Vagina (tissue), 2 donors: ENCODE data around the gene MTHFSD. TPM values are rescaled to one million over a fixed set of nuclear protein-coding genes. Genes with fewer than 3 reads are reported as not detected.
A peak's percentile ranks its signal among the peaks of the same experiment; 100 is the strongest.

Source experiments
- DNase-seq, 2 donors: peaks; one replicate each; pipeline ENCODE4 v3.0.0-alpha.2; 2017; ENCODE audit errors: extremely low spot score in 2 of 2
- H3K27ac ChIP-seq: fragments of 200-600 bp; sonication (generic); one replicate; pipeline ENCODE4 v1.5.1; 2019
- H3K27me3 ChIP-seq: fragments of 200-600 bp; sonication (generic); one replicate; pipeline ENCODE4 v1.5.1; 2019
- H3K36me3 ChIP-seq, 2 donors: fragments of 200-600 bp; sonication (generic); one replicate each; pipeline ENCODE4 v1.5.1; 2017 to 2019
- H3K4me1 ChIP-seq: fragments of 200-600 bp; sonication (generic); one replicate; pipeline ENCODE4 v1.5.1; 2019
- H3K4me3 ChIP-seq, 2 donors: fragments of 200-600 bp; sonication (generic); 1 replicate in 1 of 2; 2 replicates in 1 of 2; pipeline ENCODE4 v1.5.1; 2016 to 2019
- H3K9me3 ChIP-seq: fragments of 200-600 bp; sonication (generic); one replicate; pipeline ENCODE4 v1.5.1; 2019
- POLR2A ChIP-seq, 2 donors: fragments of 450-650 bp; IDR thresholded peaks; one replicate each; pipeline ENCODE4 v1.6.1; 2017; ENCODE audit warnings: antibody characterized with exemption in 2 of 2, mild to moderate bottlenecking in 2 of 2, moderate library complexity in 2 of 2
- POLR2AphosphoS5 ChIP-seq, 2 donors: sonication (generic); formaldehyde crosslinking; IDR thresholded peaks; one replicate each; pipeline ENCODE4 v1.9.0; 2017; ENCODE audit warnings: antibody characterized with exemption in 2 of 2, mild to moderate bottlenecking in 2 of 2, low read depth in 1 of 2; ENCODE audit not compliant: insufficient read depth in 1 of 2
- intact Hi-C: fragments of 100-400 bp; cut with DNase I; formaldehyde crosslinking; loops from one replicate; pipeline ENCODE4 v1.15.1; 2023
- total RNA-seq: library from RNA; depleted of rRNA; stranded (reverse); fragments of >200 nt; gene quantifications from one replicate; pipeline ENCODE4 v1.2.3, GENCODE V29; 2016
- TF ChIP-seq, protein P1 (sequence below), 3 experiments: fragments of 450-650 bp in 2 of 3; fragments of 200-600 bp in 1 of 3; sonication (generic) in 1 of 3; IDR thresholded peaks; one replicate each; pipeline ENCODE4 v1.5.1; 2017 to 2019; ENCODE audit warnings: antibody characterized with exemption in 3 of 3, mild to moderate bottlenecking in 2 of 3, moderate library complexity in 2 of 3

MTHFSD gene
- total RNA-seq, 1 donor from 2014 or later = 20.4 TPM

DNA sequence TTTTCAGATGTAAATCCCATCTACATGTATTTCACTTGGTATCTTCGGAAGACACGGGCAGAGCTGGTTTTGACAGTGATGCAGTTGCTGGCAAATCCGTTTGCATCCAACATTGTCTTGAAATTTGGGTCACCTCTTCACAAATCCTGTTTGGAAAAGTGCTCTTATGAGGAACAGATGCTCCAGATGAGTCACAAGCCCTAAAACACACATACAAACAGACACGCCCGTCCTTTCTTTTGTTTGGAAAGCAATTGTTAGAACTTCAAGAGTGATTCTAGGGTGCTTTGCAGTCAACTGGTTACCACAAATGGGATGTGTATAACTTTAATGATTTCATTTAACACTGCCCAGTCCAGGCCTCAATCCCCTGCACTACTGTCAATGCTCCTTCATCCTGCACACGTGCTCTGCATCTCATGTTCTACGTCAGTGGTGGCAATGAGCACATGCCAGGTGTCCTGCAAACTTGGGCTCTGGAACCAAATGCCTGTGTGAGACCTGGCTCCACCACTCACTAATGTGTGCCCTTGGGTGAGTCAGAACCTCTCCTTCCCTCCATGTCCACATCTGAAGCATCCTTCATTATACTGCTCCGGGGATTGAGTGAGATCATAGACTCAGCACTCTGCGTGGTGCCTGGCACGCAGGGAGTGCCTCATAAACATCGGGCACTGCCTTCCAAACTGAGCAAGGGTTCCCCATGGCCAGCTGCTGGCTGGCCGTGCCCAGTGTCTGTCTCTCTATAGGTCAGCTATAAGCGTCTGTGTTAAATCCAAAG lies 64.0 kb downstream of the MTHFSD start:
- TF ChIP-seq, protein P1, sequence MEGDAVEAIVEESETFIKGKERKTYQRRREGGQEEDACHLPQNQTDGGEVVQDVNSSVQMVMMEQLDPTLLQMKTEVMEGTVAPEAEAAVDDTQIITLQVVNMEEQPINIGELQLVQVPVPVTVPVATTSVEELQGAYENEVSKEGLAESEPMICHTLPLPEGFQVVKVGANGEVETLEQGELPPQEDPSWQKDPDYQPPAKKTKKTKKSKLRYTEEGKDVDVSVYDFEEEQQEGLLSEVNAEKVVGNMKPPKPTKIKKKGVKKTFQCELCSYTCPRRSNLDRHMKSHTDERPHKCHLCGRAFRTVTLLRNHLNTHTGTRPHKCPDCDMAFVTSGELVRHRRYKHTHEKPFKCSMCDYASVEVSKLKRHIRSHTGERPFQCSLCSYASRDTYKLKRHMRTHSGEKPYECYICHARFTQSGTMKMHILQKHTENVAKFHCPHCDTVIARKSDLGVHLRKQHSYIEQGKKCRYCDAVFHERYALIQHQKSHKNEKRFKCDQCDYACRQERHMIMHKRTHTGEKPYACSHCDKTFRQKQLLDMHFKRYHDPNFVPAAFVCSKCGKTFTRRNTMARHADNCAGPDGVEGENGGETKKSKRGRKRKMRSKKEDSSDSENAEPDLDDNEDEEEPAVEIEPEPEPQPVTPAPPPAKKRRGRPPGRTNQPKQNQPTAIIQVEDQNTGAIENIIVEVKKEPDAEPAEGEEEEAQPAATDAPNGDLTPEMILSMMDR (IDR thresholded peaks at IDR 0.05) = no peak
- TF ChIP-seq POLR2AphosphoS5 (IDR thresholded peaks at IDR 0.05; ENCODE audit: insufficient read depth in 1 of 2, low read depth in 1 of 2) (no peak), POLR2A (IDR thresholded peaks at IDR 0.05) (no peak)
- no peaks in the 10 kb centered on the region for H3K9me3 ChIP-seq
- H3K27ac ChIP-seq = peak overlapping the region; percentile 5
- H3K4me3 ChIP-seq = no peak overlapping the region
- H3K4me1 ChIP-seq = peaks cover 5% of the 10 kb centered on the region
- H3K27me3 ChIP-seq = no peaks in the 10 kb centered on the region
- H3K36me3 ChIP-seq = no peaks in the 10 kb centered on the region
- intact Hi-C loops = no loop called here
- DNase-seq = no peak

DNA sequence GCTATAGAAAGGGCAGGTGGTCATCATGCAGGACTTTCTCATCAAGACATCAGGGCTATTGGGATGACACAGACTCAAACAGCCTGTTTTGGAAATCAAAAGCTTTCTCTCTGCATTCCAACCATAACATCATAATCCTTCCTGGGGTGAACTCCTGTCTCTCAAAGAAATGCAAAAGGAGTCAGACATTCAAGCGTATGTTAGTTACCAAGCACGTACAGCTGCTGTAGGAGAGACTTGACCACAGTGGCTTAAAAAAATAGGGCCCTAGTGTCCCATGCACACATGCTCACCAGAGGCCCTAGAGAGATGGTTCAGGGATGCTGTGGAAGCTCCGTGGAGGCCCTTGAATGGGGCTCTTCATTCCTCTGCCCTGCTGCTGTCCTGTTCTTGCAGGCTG lies 69.3 kb downstream of the MTHFSD start:
- H3K4me3 ChIP-seq = no peak overlapping the region
- no peaks in the 10 kb centered on the region for H3K9me3 ChIP-seq
- H3K4me1 ChIP-seq = no peaks in the 10 kb centered on the region
- no peak overlapping the region for H3K27ac ChIP-seq
- intact Hi-C loops = no loop called here
- no peak for DNase-seq
- peaks cover 0 to 6% of the 10 kb centered on the region in 2 donors for H3K36me3 ChIP-seq
- H3K27me3 ChIP-seq = no peaks in the 10 kb centered on the region
- TF ChIP-seq POLR2AphosphoS5 (IDR thresholded peaks at IDR 0.05; ENCODE audit: insufficient read depth in 1 of 2, low read depth in 1 of 2) (no peak), POLR2A (IDR thresholded peaks at IDR 0.05) (no peak)
- TF ChIP-seq, protein P1 (IDR thresholded peaks at IDR 0.05) = no peak

DNA sequence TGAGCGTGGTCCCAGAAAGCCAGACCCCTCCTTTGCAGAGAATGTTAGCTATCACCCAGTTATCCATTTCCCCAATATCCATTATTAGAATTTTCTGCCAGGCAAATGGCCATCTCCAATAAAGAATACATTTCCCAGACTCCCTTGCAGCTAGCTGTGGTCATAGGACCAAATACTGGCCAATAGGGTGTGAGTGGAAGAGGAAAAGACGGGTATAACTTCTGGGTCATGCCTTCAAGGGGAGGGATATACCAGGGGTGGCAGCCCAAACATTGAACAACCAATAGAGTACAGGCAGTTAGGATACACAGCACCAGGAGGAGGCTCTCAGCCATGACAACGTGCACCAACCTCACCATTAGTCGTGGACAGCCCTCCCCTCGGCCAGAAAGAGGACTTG lies 70.8 kb downstream of the MTHFSD start:
- TF ChIP-seq POLR2AphosphoS5 (IDR thresholded peaks at IDR 0.05; ENCODE audit: insufficient read depth in 1 of 2, low read depth in 1 of 2) = no peak
- no peak for TF ChIP-seq POLR2A (IDR thresholded peaks at IDR 0.05)
- TF ChIP-seq, protein P1 (IDR thresholded peaks at IDR 0.05) = no peak
- peaks cover 0 to 6% of the 10 kb centered on the region in 2 donors for H3K36me3 ChIP-seq
- no peaks in the 10 kb centered on the region for H3K27me3 ChIP-seq
- H3K4me1 ChIP-seq = no peaks in the 10 kb centered on the region
- H3K4me3 ChIP-seq = no peak overlapping the region
- intact Hi-C loops = no loop called here
- no peak overlapping the region for H3K27ac ChIP-seq
- no peaks in the 10 kb centered on the region for H3K9me3 ChIP-seq
- no peak for DNase-seq

DNA sequence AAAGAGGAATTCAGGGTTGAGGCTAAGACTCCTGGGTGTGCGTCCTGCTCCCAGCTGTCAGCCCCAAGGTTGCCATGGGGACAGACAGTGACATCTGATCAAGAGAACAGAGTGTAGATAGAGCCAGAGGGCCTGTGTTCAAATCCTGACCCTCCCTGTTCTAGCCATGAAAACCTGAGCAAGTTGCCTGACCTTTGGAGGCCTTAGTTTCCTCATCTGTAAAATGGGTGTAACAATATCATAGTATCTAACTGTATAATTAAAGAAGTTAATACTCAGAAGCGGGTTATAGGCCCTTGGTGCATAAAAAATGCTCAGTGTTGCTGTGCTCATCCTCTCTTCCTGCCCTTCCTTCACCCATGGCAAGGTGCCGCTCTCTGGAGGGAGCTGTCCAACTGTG lies 73.4 kb downstream of the MTHFSD start:
- DNase-seq = no peak
- intact Hi-C loops = no loop called here
- Histone ChIP-seq H3K9me3 (no peaks in the 10 kb centered on the region), H3K4me1 (no peaks in the 10 kb centered on the region), H3K27ac (no peak overlapping the region), H3K27me3 (no peaks in the 10 kb centered on the region), H3K36me3 (peaks cover 0 to 6% of the 10 kb centered on the region in 2 donors), H3K4me3 (no peak overlapping the region)
- TF ChIP-seq POLR2AphosphoS5 (IDR thresholded peaks at IDR 0.05; ENCODE audit: insufficient read depth in 1 of 2, low read depth in 1 of 2) (no peak), POLR2A (IDR thresholded peaks at IDR 0.05) (no peak)
- TF ChIP-seq, protein P1 (IDR thresholded peaks at IDR 0.05) = no peak

DNA sequence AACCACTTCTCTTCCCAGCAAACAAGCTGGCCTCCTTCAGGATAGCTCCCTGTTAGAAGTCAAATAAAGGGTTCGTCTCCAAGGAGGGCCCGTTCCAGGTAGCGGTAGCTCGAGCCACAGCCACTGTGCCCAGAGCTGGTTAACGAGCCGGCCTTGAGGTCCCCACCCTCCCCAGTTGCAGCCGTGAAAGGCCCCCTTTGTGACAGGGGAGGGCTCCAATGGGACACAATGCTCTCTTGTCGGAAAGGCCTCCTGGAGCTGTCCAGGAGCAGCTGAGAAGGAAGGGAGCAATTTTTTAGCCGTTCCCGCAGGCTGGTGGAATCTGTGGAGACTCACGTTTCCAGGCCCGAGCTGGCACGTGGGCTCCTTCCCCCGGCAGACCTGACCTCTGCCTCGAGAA lies 74.6 kb downstream of the MTHFSD start:
- no peak overlapping the region for H3K4me3 ChIP-seq
- TF ChIP-seq, protein P1 (IDR thresholded peaks at IDR 0.05) = no peak
- TF ChIP-seq POLR2AphosphoS5 (IDR thresholded peaks at IDR 0.05; ENCODE audit: insufficient read depth in 1 of 2, low read depth in 1 of 2) (no peak), POLR2A (IDR thresholded peaks at IDR 0.05) (no peak)
- no peaks in the 10 kb centered on the region for H3K9me3 ChIP-seq
- DNase-seq = no peak
- intact Hi-C loops = no loop called here
- H3K36me3 ChIP-seq = peaks cover 0 to 6% of the 10 kb centered on the region in 2 donors
- H3K27me3 ChIP-seq = no peaks in the 10 kb centered on the region
- H3K4me1 ChIP-seq = no peaks in the 10 kb centered on the region
- H3K27ac ChIP-seq = no peak overlapping the region
